ENCODE measurements around the gene VDAC1. TPM values are rescaled to one million over a fixed set of nuclear protein-coding genes. Genes with fewer than 3 reads are reported as not detected.

Gene VDAC1
- total and polyA plus RNA-seq, 2 donors: 101 to 166 TPM

DNA sequence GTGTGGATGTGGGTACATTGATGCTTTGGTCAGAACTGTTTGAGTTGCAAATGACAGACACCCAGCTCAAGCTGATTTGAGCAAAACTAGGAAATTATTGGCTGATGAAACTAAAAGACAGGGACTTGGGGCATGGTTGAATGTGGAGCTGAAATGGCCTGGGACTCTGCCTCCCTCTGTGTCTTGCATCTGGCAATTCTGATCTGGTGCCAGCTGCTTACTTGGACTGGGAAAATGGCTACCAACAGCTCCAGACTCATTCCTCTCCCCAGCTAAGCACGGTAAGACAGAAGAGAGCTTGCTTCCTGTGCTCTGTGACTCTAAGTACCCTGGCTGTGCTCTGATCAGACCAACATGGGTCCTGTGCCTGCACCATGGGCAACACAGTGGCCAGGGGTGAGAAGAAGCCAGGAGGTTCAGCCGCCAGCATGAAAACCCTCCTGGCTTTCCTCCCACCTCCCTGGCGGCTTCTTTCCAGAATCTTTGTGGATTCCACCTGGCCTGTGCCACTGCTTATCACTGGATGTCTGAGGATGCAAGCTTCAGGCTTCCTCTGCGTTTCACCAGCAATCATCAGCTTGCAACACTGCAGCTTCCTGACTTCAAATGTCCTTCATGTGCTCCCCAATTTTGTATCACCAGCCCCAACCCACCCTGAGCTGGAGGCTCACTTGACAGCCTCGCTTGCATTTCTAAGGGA, 80.4 kb downstream of the VDAC1 start:
- DNase-seq (ENCODE audit: low read depth in 6 of 9, low spot score in 9 of 9): no peak
- 84% methylated on average over 5 of the region's 5 CpGs for WGBS

DNA sequence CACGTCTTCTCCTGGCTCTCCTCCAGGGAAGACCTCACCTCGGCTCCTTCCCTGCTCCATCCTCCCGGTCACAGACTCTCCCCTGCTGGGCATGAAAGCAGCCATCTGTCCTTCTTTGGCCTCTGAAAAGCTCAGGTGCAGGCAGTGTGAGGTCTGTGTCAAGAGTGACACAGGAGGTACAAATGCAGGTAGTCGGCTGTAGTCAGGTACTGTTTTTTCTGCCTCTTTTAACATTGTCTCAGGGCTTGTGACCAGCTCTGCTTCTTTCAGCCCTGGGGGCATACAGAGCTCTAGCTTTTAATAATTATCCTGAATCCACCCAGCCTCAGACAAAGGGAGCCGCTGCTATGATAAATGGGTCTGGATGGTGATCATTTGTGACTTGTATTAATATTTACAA, 82.8 kb downstream of the VDAC1 start:
- 74% methylated on average over 5 of the region's 5 CpGs for WGBS
- Histone ChIP-seq H3K4me1 (ENCODE audit: control insufficient read depth in 2 of 2, insufficient read depth in 2 of 2, low read length in 2 of 2) (peaks cover 0 to 2% of the 10 kb centered on the region in 2 donors), H3K4me3 (ENCODE audit: low read length in 2 of 2) (no peak overlapping the region), H3K27me3 (ENCODE audit: control insufficient read depth in 2 of 2, insufficient read depth in 1 of 2, low read length in 1 of 2) (no peaks in the 10 kb centered on the region), H3K27ac (ENCODE audit: low read depth in 1 of 2, low read length in 1 of 2) (no peak overlapping the region), H3K9me3 (ENCODE audit: control insufficient read depth in 2 of 2, insufficient read depth in 1 of 2, low read length in 1 of 2) (no peaks in the 10 kb centered on the region), H3K36me3 (ENCODE audit: control insufficient read depth in 2 of 2, insufficient read depth in 2 of 2, low read length in 1 of 2) (no peaks in the 10 kb centered on the region)
- DNase-seq (ENCODE audit: low read depth in 6 of 9, low spot score in 9 of 9): no peak

More for the DNA sequence above, 80.4 kb downstream of the VDAC1 start:
- H3K27ac ChIP-seq (ENCODE audit: low read depth in 1 of 2, low read length in 1 of 2): no peak overlapping the region
- no peaks in the 10 kb centered on the region for H3K9me3 ChIP-seq (ENCODE audit: control insufficient read depth in 2 of 2, insufficient read depth in 1 of 2, low read length in 1 of 2)
- H3K36me3 ChIP-seq (ENCODE audit: control insufficient read depth in 2 of 2, insufficient read depth in 2 of 2, low read length in 1 of 2): no peaks in the 10 kb centered on the region
- no peaks in the 10 kb centered on the region for H3K27me3 ChIP-seq (ENCODE audit: control insufficient read depth in 2 of 2, insufficient read depth in 1 of 2, low read length in 1 of 2)
- no peak overlapping the region for H3K4me3 ChIP-seq (ENCODE audit: low read length in 2 of 2)
- peaks cover 0 to 2% of the 10 kb centered on the region in 2 donors for H3K4me1 ChIP-seq (ENCODE audit: control insufficient read depth in 2 of 2, insufficient read depth in 2 of 2, low read length in 2 of 2)

Other genes with a start within 250 kb of the VDAC1 start
- 39.1 TPM for gene C5orf15, start 36.4 kb downstream of the VDAC1 start, total RNA-seq
- 50.8 TPM for gene C5orf15, start 36.4 kb downstream of the VDAC1 start, polyA plus RNA-seq
- 265 TPM for gene TCF7, start 109.7 kb upstream of the VDAC1 start, total RNA-seq
- gene TCF7, start 109.7 kb upstream of the VDAC1 start, polyA plus RNA-seq: 247 TPM
- gene SKP1, start 172.0 kb upstream of the VDAC1 start, total RNA-seq: 332 TPM
- 387 TPM for gene SKP1, start 172.0 kb upstream of the VDAC1 start, polyA plus RNA-seq
- gene PPP2CA, start 221.1 kb upstream of the VDAC1 start, total RNA-seq: 88.6 TPM
- gene PPP2CA, start 221.1 kb upstream of the VDAC1 start, polyA plus RNA-seq: 62.9 TPM